Skin of body (tissue), 2 donors: Measurements from ENCODE around the gene AUTS2. TPM values are rescaled to one million over a fixed set of nuclear protein-coding genes. Genes with fewer than 3 reads are reported as not detected.

Source experiments
- DNase-seq: peaks from one replicate; lab custom pipeline; 2025; lab: John Stamatoyannopoulos, UW
- total RNA-seq: library from RNA; depleted of rRNA; stranded (reverse); fragments of >200 nt; gene quantifications from one replicate; pipeline ENCODE4 v1.2.3, GENCODE V29; 2014

AUTS2 gene
- total RNA-seq, 1 donor from 2014 or later: 61.0 TPM

GRCh38 chr7:70614237-70615045 lies 1016.2 kb downstream of the AUTS2 start:
- DNase-seq: peak; percentile 75

GRCh38 chr7:70615066-70615606 lies 1016.9 kb downstream of the AUTS2 start:
- DNase-seq: peak; percentile 28

GRCh38 chr7:70616211-70616610 lies 1017.9 kb downstream of the AUTS2 start:
- DNase-seq: no peak

GRCh38 chr7:70616821-70617220 lies 1018.5 kb downstream of the AUTS2 start:
- no peak for DNase-seq

GRCh38 chr7:70618020-70618551 lies 1019.8 kb downstream of the AUTS2 start:
- no peak for DNase-seq

- no peak for DNase-seq
Measured at GRCh38 chr7:70619130-70619529, 1020.9 kb downstream of the AUTS2 start.

GRCh38 chr7:70619659-70620058 lies 1021.4 kb downstream of the AUTS2 start:
- no peak for DNase-seq

- no peak for DNase-seq
Measured at GRCh38 chr7:70620333-70621055, 1022.2 kb downstream of the AUTS2 start.

- no peak for DNase-seq
Measured at GRCh38 chr7:70621954-70622600, 1023.8 kb downstream of the AUTS2 start.

- no peak for DNase-seq
Measured at GRCh38 chr7:70622936-70623335, 1024.7 kb downstream of the AUTS2 start.

GRCh38 chr7:70624500-70625103 lies 1026.3 kb downstream of the AUTS2 start:
- DNase-seq: no peak

GRCh38 chr7:70627461-70627860 lies 1029.2 kb downstream of the AUTS2 start:
- DNase-seq: no peak

GRCh38 chr7:70630440-70630817 lies 1032.2 kb downstream of the AUTS2 start:
- DNase-seq: peak; percentile 73

GRCh38 chr7:70630818-70631457 lies 1032.7 kb downstream of the AUTS2 start:
- peak; percentile 78 for DNase-seq

- no peak for DNase-seq
Measured at GRCh38 chr7:70631718-70632117, 1033.4 kb downstream of the AUTS2 start.

GRCh38 chr7:70632400-70632799 lies 1034.1 kb downstream of the AUTS2 start:
- no peak for DNase-seq

- DNase-seq: no peak
Measured at GRCh38 chr7:70634071-70634470, 1035.8 kb downstream of the AUTS2 start.

GRCh38 chr7:70634610-70635068 lies 1036.4 kb downstream of the AUTS2 start:
- DNase-seq: no peak

GRCh38 chr7:70635633-70636032 lies 1037.4 kb downstream of the AUTS2 start:
- no peak for DNase-seq

- no peak for DNase-seq
Measured at GRCh38 chr7:70636169-70636568, 1037.9 kb downstream of the AUTS2 start.

- DNase-seq: no peak
Measured at GRCh38 chr7:70637726-70638125, 1039.5 kb downstream of the AUTS2 start.
